Muscle of back (tissue), 11 donors: Measurements from ENCODE around the gene SLC35G3. TPM values are rescaled to one million over a fixed set of nuclear protein-coding genes. Genes with fewer than 3 reads are reported as not detected.

Experiments used
- DNase-seq, 3 donors: peaks; one replicate each; pipeline versions ENCODE4 v3.0.0 to v3.0.0-alpha.2; 2013
- polyA plus RNA-seq, 10 donors: library from polyadenylated mRNA; unstranded; fragments of 120-200 nt; gene quantifications; one replicate each; pipeline ENCODE4 v1.2.1, GENCODE V29; 2013; ENCODE audit not compliant: insufficient read length in 10 of 10

SLC35G3 gene
- polyA plus RNA-seq, 10 donors = 0.15 to 0.58 (median 0.29) TPM

GRCh38 chr17:35167046-35167445 is 27.1 kb downstream of the SLC35G3 start:
- no peak for DNase-seq

GRCh38 chr17:35166526-35166925 is 27.7 kb downstream of the SLC35G3 start:
- DNase-seq = no peak

- DNase-seq = no peak
Measured at GRCh38 chr17:35164716-35165115, 29.5 kb downstream of the SLC35G3 start.

GRCh38 chr17:35163886-35164285 is 30.3 kb downstream of the SLC35G3 start:
- DNase-seq = no peak

GRCh38 chr17:35162755-35163154 is 31.4 kb downstream of the SLC35G3 start:
- no peak for DNase-seq

GRCh38 chr17:35161281-35161761 is 32.9 kb downstream of the SLC35G3 start:
- no peak for DNase-seq

- no peak for DNase-seq
Measured at GRCh38 chr17:35160354-35161201, 33.6 kb downstream of the SLC35G3 start.

GRCh38 chr17:35159940-35160339 is 34.3 kb downstream of the SLC35G3 start:
- DNase-seq = no peak

- DNase-seq = no peak
Measured at GRCh38 chr17:35155246-35155645, 38.9 kb downstream of the SLC35G3 start.

- DNase-seq = no peak
Measured at GRCh38 chr17:35154196-35155165, 39.7 kb downstream of the SLC35G3 start.

GRCh38 chr17:35152421-35153140 is 41.6 kb downstream of the SLC35G3 start:
- no peak for DNase-seq

- DNase-seq = peak in 1 of 3 donors; percentile 34
Measured at GRCh38 chr17:35151080-35151479, 43.1 kb downstream of the SLC35G3 start.

- DNase-seq = no peak
Measured at GRCh38 chr17:35149941-35150340, 44.3 kb downstream of the SLC35G3 start.

GRCh38 chr17:35148144-35148543 is 46.0 kb downstream of the SLC35G3 start:
- no peak for DNase-seq

GRCh38 chr17:35147375-35147905 is 46.8 kb downstream of the SLC35G3 start, which contains the start of gene UNC45B:
UNC45B (plus strand) TSS chr17:35147817; CDS start chr17:35148264, 447 bp downstream.
- DNase-seq = peak; percentile 43 to 68 (median 64)

- no peak for DNase-seq
Measured at GRCh38 chr17:35146214-35146833, 47.9 kb downstream of the SLC35G3 start.

- no peak for DNase-seq
Measured at GRCh38 chr17:35144840-35145239, 49.4 kb downstream of the SLC35G3 start.
